ENCODE measurements around the gene RPL28. TPM values are rescaled to one million over a fixed set of nuclear protein-coding genes. Genes with fewer than 3 reads are reported as not detected.
A peak's percentile ranks its signal among the peaks of the same experiment; 100 is the strongest.

The RPL28 gene
- total RNA-seq, 1 donor from 2014 or later, result 1,835 TPM

GRCh38 chr19:55372316-55373081, 13.2 kb upstream of the RPL28 start:
- intact Hi-C loops (cut with micrococcal nuclease), result no loop called here
- Mint-ChIP-seq H3K36me3 (ENCODE audit: low read depth) (peaks cover 2% of the 10 kb centered on the region), H3K27me3 (ENCODE audit: insufficient read depth) (peaks cover 43% of the 10 kb centered on the region), H3K27ac (no peak overlapping the region), H3K4me3 (no peak overlapping the region), H3K4me1 (ENCODE audit: low read depth) (peaks cover 5% of the 10 kb centered on the region), H3K9me3 (no peaks in the 10 kb centered on the region)
- DNase-seq (ENCODE audit: low spot score), result no peak

GRCh38 chr19:55373306-55373992, 12.3 kb upstream of the RPL28 start:
- DNase-seq (ENCODE audit: low spot score), result no peak
- no peak overlapping the region for H3K27ac Mint-ChIP-seq
- no peak overlapping the region for H3K4me3 Mint-ChIP-seq
- no peaks in the 10 kb centered on the region for H3K9me3 Mint-ChIP-seq
- H3K4me1 Mint-ChIP-seq (ENCODE audit: low read depth), result peaks cover 5% of the 10 kb centered on the region
- intact Hi-C loops (cut with micrococcal nuclease), result no loop called here
- H3K36me3 Mint-ChIP-seq (ENCODE audit: low read depth), result peaks cover 2% of the 10 kb centered on the region
- H3K27me3 Mint-ChIP-seq (ENCODE audit: insufficient read depth), result peaks cover 40% of the 10 kb centered on the region

- Mint-ChIP-seq H3K27me3 (ENCODE audit: insufficient read depth) (peaks cover 35% of the 10 kb centered on the region), H3K27ac (no peak overlapping the region), H3K4me1 (ENCODE audit: low read depth) (peaks cover 5% of the 10 kb centered on the region), H3K9me3 (no peaks in the 10 kb centered on the region), H3K4me3 (no peak overlapping the region), H3K36me3 (ENCODE audit: low read depth) (peaks cover 2% of the 10 kb centered on the region)
- intact Hi-C loops (cut with micrococcal nuclease), result no loop called here
- no peak for DNase-seq (ENCODE audit: low spot score)
Measured at GRCh38 chr19:55373993-55374757, 11.6 kb upstream of the RPL28 start.

GRCh38 chr19:55376241-55376933, 9.3 kb upstream of the RPL28 start, which contains the start of gene TMEM190:
Gene TMEM190 (plus strand): TSS chr19:55376826. CDS start chr19:55376854, 28 bp downstream.
- no peak for DNase-seq (ENCODE audit: low spot score)
- H3K9me3 Mint-ChIP-seq, result no peaks in the 10 kb centered on the region
- H3K27ac Mint-ChIP-seq, result no peak within 1 kb of the TSS
- intact Hi-C loops (cut with micrococcal nuclease), result no loop called here
- H3K4me1 Mint-ChIP-seq (ENCODE audit: low read depth), result no peaks in the 10 kb centered on the region
- peaks cover 21% of the 10 kb centered on the region for H3K27me3 Mint-ChIP-seq (ENCODE audit: insufficient read depth)
- no peak within 1 kb of the TSS for H3K4me3 Mint-ChIP-seq
- no peaks in the 10 kb centered on the region for H3K36me3 Mint-ChIP-seq (ENCODE audit: low read depth)

- no peak overlapping the region for H3K4me3 Mint-ChIP-seq
- H3K27ac Mint-ChIP-seq, result no peak overlapping the region
- no peaks in the 10 kb centered on the region for H3K9me3 Mint-ChIP-seq
- H3K4me1 Mint-ChIP-seq (ENCODE audit: low read depth), result peaks cover 8% of the 10 kb centered on the region
- peaks cover 3% of the 10 kb centered on the region for H3K36me3 Mint-ChIP-seq (ENCODE audit: low read depth)
- DNase-seq (ENCODE audit: low spot score), result no peak
- H3K27me3 Mint-ChIP-seq (ENCODE audit: insufficient read depth), result peaks cover 12% of the 10 kb centered on the region
- intact Hi-C loops (cut with micrococcal nuclease), result no loop called here
Measured at GRCh38 chr19:55377356-55378131, 8.2 kb upstream of the RPL28 start.

GRCh38 chr19:55379174-55379573, 6.6 kb upstream of the RPL28 start:
- no peak for DNase-seq (ENCODE audit: low spot score)
- H3K27me3 Mint-ChIP-seq (ENCODE audit: insufficient read depth), result peaks cover 6% of the 10 kb centered on the region
- no peak overlapping the region for H3K27ac Mint-ChIP-seq
- no peak overlapping the region for H3K4me3 Mint-ChIP-seq
- intact Hi-C loops (cut with micrococcal nuclease), result no loop called here
- H3K4me1 Mint-ChIP-seq (ENCODE audit: low read depth), result peaks cover 10% of the 10 kb centered on the region
- peaks cover 4% of the 10 kb centered on the region for H3K36me3 Mint-ChIP-seq (ENCODE audit: low read depth)
- no peaks in the 10 kb centered on the region for H3K9me3 Mint-ChIP-seq

- DNase-seq (ENCODE audit: low spot score), result no peak
- Mint-ChIP-seq H3K9me3 (no peaks in the 10 kb centered on the region), H3K4me1 (ENCODE audit: low read depth) (peaks cover 18% of the 10 kb centered on the region), H3K27ac (peak overlapping the region; percentile 60), H3K4me3 (peak overlapping the region; percentile 92), H3K36me3 (ENCODE audit: low read depth) (peaks cover 15% of the 10 kb centered on the region), H3K27me3 (ENCODE audit: insufficient read depth) (no peaks in the 10 kb centered on the region)
- intact Hi-C loops (cut with micrococcal nuclease), result no loop called here
Measured at GRCh38 chr19:55382013-55382412, 3.7 kb upstream of the RPL28 start.

GRCh38 chr19:55382522-55383054, 3.1 kb upstream of the RPL28 start:
- peak overlapping the region; percentile 92 for H3K27ac Mint-ChIP-seq
- H3K4me3 Mint-ChIP-seq, result peak overlapping the region; percentile 92
- H3K9me3 Mint-ChIP-seq, result no peaks in the 10 kb centered on the region
- peaks cover 21% of the 10 kb centered on the region for H3K36me3 Mint-ChIP-seq (ENCODE audit: low read depth)
- intact Hi-C loops (cut with micrococcal nuclease), result no loop called here
- DNase-seq (ENCODE audit: low spot score), result no peak
- H3K27me3 Mint-ChIP-seq (ENCODE audit: insufficient read depth), result no peaks in the 10 kb centered on the region
- peaks cover 23% of the 10 kb centered on the region for H3K4me1 Mint-ChIP-seq (ENCODE audit: low read depth)

GRCh38 chr19:55383279-55384130, 2.2 kb upstream of the RPL28 start:
- Mint-ChIP-seq H3K27me3 (ENCODE audit: insufficient read depth) (no peaks in the 10 kb centered on the region), H3K4me3 (peak overlapping the region; percentile 92), H3K9me3 (no peaks in the 10 kb centered on the region), H3K27ac (peak overlapping the region; percentile 92), H3K4me1 (ENCODE audit: low read depth) (peaks cover 27% of the 10 kb centered on the region), H3K36me3 (ENCODE audit: low read depth) (peaks cover 28% of the 10 kb centered on the region)
- DNase-seq (ENCODE audit: low spot score), result peak; percentile 38
- intact Hi-C loops (cut with micrococcal nuclease), result no loop called here

- Mint-ChIP-seq H3K4me3 (peak within 1 kb of the TSS; percentile 99), H3K4me1 (ENCODE audit: low read depth) (peaks cover 34% of the 10 kb centered on the region), H3K27me3 (ENCODE audit: insufficient read depth) (no peaks in the 10 kb centered on the region), H3K36me3 (ENCODE audit: low read depth) (peaks cover 29% of the 10 kb centered on the region), H3K9me3 (no peaks in the 10 kb centered on the region), H3K27ac (peak within 1 kb of the TSS; percentile 96)
- peak; percentile 34 for DNase-seq (ENCODE audit: low spot score)
- intact Hi-C loops (cut with micrococcal nuclease), result no loop called here
Measured at GRCh38 chr19:55384131-55384919, 1.4 kb upstream of the RPL28 start, which contains the start of gene TMEM238. Gene TMEM238 (minus strand): TSS chr19:55384292. CDS start chr19:55384259, 33 bp downstream.

All from activated T-helper 1 cell treated with anti-CD3 and anti-CD28 coated beads, Interleukin-12 subunit alpha, Interleukin-12 subunit beta, Interleukin-2, Interleukin-4 antibody, amounts not matched to agents 30 ng/mL and 10 ng/mL and 1 ng/mL, durations not matched to agents 14 hours and 24 hours and 36 hours (primary cell).